Progenitor cell of endocrine pancreas (in vitro differentiated cells): Measurements from ENCODE around the gene KIF1A. TPM values are rescaled to one million over a fixed set of nuclear protein-coding genes. Genes with fewer than 3 reads are reported as not detected.

ENCODE experiments used
- DNase-seq: peaks from one replicate; pipeline ENCODE4 v3.0.0; 2021; ENCODE audit warnings: low spot score; ENCODE audit not compliant: unreplicated experiment
- H3K27ac Mint-ChIP-seq: 2 replicates; pipeline ENCODE4 v1.8.0; 2021; ENCODE audit warnings: mild to moderate bottlenecking, moderate library complexity, mixed read lengths
- H3K27me3 Mint-ChIP-seq: 2 replicates; pipeline ENCODE4 v1.8.0; 2021; ENCODE audit warnings: mixed read lengths
- H3K36me3 Mint-ChIP-seq: 2 replicates; pipeline ENCODE4 v1.8.0; 2022; ENCODE audit warnings: mixed read lengths; ENCODE audit not compliant: insufficient read depth
- H3K4me1 Mint-ChIP-seq: 2 replicates; pipeline ENCODE4 v1.8.0; 2021; ENCODE audit warnings: low read depth, mixed read lengths
- H3K4me3 Mint-ChIP-seq: 2 replicates; pipeline ENCODE4 v1.8.0; 2021; ENCODE audit warnings: low read depth, mild to moderate bottlenecking, moderate library complexity, mixed read lengths
- H3K9me3 Mint-ChIP-seq: 2 replicates; pipeline ENCODE4 v1.8.0; 2021; ENCODE audit warnings: low read depth, mixed read lengths
- CTCF ChIP-seq: fragments of 200-600 bp; sonication (generic); IDR thresholded peaks from one replicate; pipeline ENCODE4 v1.5.0; 2021; ENCODE audit warnings: antibody characterized with exemption, mild to moderate bottlenecking; ENCODE audit not compliant: unreplicated experiment
- total RNA-seq: library from RNA; stranded (reverse); gene quantifications from 2 replicates; pipeline ENCODE4 v1.2.1, GENCODE V29; 2021

The KIF1A gene
- total RNA-seq, 1 donor from 2014 or later: 132 TPM

GRCh38 chr2:240732184-240732583 is 87.8 kb downstream of the KIF1A start:
- Mint-ChIP-seq H3K27ac (no peak overlapping the region), H3K36me3 (peaks cover 4% of the 10 kb centered on the region)

GRCh38 chr2:240731178-240731545 is 88.9 kb downstream of the KIF1A start:
- no peak for TF ChIP-seq CTCF
- no peak for DNase-seq
- Mint-ChIP-seq H3K27ac (no peak overlapping the region), H3K27me3 (no peaks in the 10 kb centered on the region), H3K4me3 (no peak overlapping the region), H3K9me3 (no peaks in the 10 kb centered on the region), H3K4me1 (no peaks in the 10 kb centered on the region), H3K36me3 (peaks cover 7% of the 10 kb centered on the region)

More at GRCh38 chr2:240732184-240732583, 87.8 kb downstream of the KIF1A start:
- no peaks in the 10 kb centered on the region for H3K4me1 Mint-ChIP-seq
- DNase-seq: no peak
- no peak for TF ChIP-seq CTCF
- H3K4me3 Mint-ChIP-seq: no peak overlapping the region
- no peaks in the 10 kb centered on the region for H3K27me3 Mint-ChIP-seq
- no peaks in the 10 kb centered on the region for H3K9me3 Mint-ChIP-seq

GRCh38 chr2:240730501-240731177 is 89.4 kb downstream of the KIF1A start:
- no peak overlapping the region for H3K4me3 Mint-ChIP-seq
- no peaks in the 10 kb centered on the region for H3K9me3 Mint-ChIP-seq
- no peaks in the 10 kb centered on the region for H3K4me1 Mint-ChIP-seq
- no peak overlapping the region for H3K27ac Mint-ChIP-seq
- DNase-seq: no peak
- TF ChIP-seq CTCF: no peak
- peaks cover 7% of the 10 kb centered on the region for H3K36me3 Mint-ChIP-seq
- H3K27me3 Mint-ChIP-seq: no peaks in the 10 kb centered on the region

GRCh38 chr2:240728827-240729226 is 91.2 kb downstream of the KIF1A start:
- no peak overlapping the region for H3K27ac Mint-ChIP-seq
- no peak for TF ChIP-seq CTCF
- no peaks in the 10 kb centered on the region for H3K4me1 Mint-ChIP-seq
- H3K36me3 Mint-ChIP-seq: peaks cover 5% of the 10 kb centered on the region
- no peak for DNase-seq
- H3K27me3 Mint-ChIP-seq: no peaks in the 10 kb centered on the region
- H3K4me3 Mint-ChIP-seq: no peak overlapping the region
- H3K9me3 Mint-ChIP-seq: no peaks in the 10 kb centered on the region

GRCh38 chr2:240728361-240728760 is 91.7 kb downstream of the KIF1A start:
- no peak for DNase-seq
- Mint-ChIP-seq H3K27me3 (no peaks in the 10 kb centered on the region), H3K36me3 (peaks cover 5% of the 10 kb centered on the region), H3K9me3 (no peaks in the 10 kb centered on the region), H3K4me1 (no peaks in the 10 kb centered on the region), H3K27ac (no peak overlapping the region), H3K4me3 (no peak overlapping the region)
- no peak for TF ChIP-seq CTCF
